Cardiac muscle cell (in vitro differentiated cells and primary cell): ENCODE data around the gene PIK3R2. TPM values are rescaled to one million over a fixed set of nuclear protein-coding genes. Genes with fewer than 3 reads are reported as not detected.

Experiments
- DNase-seq, 2 donors: peaks; one replicate each; pipeline versions ENCODE4 v3.0.0 to v3.0.0-alpha.2; 2010 to 2017; ENCODE audit warnings: low read depth in 1 of 2, low spot score in 1 of 2
- H3K27ac ChIP-seq: fragments of 200-600 bp; sonication (generic); 2 replicates; pipeline ENCODE4 v1.5.1; 2016
- H3K27me3 ChIP-seq: fragments of 200-600 bp; sonication (generic); 2 replicates; pipeline ENCODE4 v1.6.0; 2016; ENCODE audit warnings: control low read depth
- H3K36me3 ChIP-seq: fragments of 200-600 bp; sonication (generic); 2 replicates; pipeline ENCODE4 v1.5.1; 2016; ENCODE audit warnings: control low read depth
- H3K4me1 ChIP-seq: fragments of 200-600 bp; sonication (generic); 2 replicates; pipeline ENCODE4 v1.8.1; 2017; ENCODE audit warnings: low read depth, mild to moderate bottlenecking, mixed run types
- H3K4me3 ChIP-seq: fragments of 200-600 bp; sonication (generic); 2 replicates; pipeline ENCODE4 v1.5.1; 2016; ENCODE audit warnings: mild to moderate bottlenecking
- H3K9me3 ChIP-seq: fragments of 200-600 bp; sonication (generic); 2 replicates; pipeline ENCODE4 v1.5.1; 2017; ENCODE audit warnings: low read depth, mild to moderate bottlenecking, control low read depth
- CTCF ChIP-seq: IDR thresholded peaks from 2 replicates; pipeline ENCODE4 v1.5.1; 2012; ENCODE audit warnings: low read depth, mild to moderate bottlenecking, low read length
- polyA plus RNA-seq: library from polyadenylated mRNA; unstranded; fragments of >200 nt; fragmentation: Nextera tagmentation; extraction: Ambion mirVana; gene quantifications from 2 replicates; pipeline ENCODE4 v1.2.1, GENCODE V29; 2016
- total RNA-seq: library from RNA; depleted of rRNA; stranded (reverse); fragments of >200 nt; gene quantifications from 2 replicates; pipeline ENCODE4 v1.2.3, GENCODE V29; 2016

The PIK3R2 gene
- total and polyA plus RNA-seq, 2 experiments from 2014 or later, result 53.8 to 64.7 TPM

DNA sequence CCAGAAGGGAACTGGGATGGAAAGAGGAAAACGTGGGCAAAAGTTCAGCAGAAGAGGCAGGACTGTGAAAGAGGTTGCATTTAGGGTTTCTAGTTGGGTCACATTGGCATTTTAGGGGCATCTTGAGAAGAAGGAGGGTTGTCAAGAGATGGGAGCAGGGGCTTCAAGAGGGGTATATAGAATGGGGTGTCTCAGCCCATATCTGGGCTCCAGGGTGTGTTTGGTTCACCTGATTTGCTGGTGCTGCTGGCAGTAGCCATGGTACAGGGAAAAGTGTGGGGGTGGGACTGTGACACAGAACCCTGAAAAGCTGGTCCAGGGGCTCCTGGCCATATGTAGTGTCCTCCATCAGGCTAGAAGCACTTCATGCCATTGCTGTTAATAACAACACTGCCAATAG, 32.8 kb upstream of the PIK3R2 start:
- Histone ChIP-seq H3K36me3 (no peaks in the 10 kb centered on the region), H3K27ac (no peak overlapping the region), H3K4me3 (no peak overlapping the region), H3K27me3 (no peaks in the 10 kb centered on the region), H3K4me1 (no peaks in the 10 kb centered on the region), H3K9me3 (no peaks in the 10 kb centered on the region)
- no peak for TF ChIP-seq CTCF
- no peak for DNase-seq

DNA sequence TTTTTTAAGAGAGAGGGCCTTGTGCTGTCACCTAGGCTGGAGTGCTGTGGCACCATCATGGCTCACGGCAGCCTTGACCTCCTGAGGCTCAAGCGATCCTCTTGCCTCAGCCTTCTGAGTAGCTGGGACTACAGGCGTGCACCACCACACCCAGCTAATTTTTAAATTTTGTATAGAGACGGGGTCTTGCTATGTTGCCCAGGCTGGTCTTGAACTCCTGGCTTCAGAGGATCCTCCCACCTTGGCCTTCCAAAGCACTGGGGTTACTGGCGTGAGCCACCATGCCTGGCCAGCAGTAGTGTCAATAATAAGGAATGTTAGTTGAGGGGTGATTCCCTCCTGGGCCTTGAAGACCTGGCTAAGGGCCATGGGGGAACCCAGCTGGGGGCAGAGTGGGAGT, 31.8 kb upstream of the PIK3R2 start:
- Histone ChIP-seq H3K36me3 (no peaks in the 10 kb centered on the region), H3K4me1 (no peaks in the 10 kb centered on the region), H3K4me3 (no peak overlapping the region), H3K27me3 (no peaks in the 10 kb centered on the region), H3K9me3 (no peaks in the 10 kb centered on the region), H3K27ac (no peak overlapping the region)
- TF ChIP-seq CTCF, result no peak
- DNase-seq, result no peak

DNA sequence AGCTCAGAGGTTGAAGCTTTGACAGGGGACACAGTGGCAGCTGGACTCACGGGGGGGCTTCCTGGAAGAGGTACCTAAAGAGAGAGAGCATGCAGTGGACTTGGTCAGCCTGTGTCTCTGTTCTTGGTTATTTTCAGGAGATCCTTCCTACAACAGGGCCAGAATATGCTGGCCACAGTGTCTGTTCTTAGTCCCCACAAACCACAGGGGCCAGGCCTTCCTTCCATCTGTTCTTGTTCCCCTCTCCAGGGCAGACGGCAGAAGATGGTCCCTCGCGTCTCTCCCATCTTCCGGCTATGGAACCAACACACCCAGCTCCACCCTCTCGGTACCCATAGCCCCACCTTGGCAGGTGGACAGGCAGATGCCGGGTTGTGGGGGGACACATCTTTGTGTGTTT, 30.5 kb upstream of the PIK3R2 start:
- Histone ChIP-seq H3K9me3 (no peaks in the 10 kb centered on the region), H3K36me3 (no peaks in the 10 kb centered on the region), H3K27ac (no peak overlapping the region), H3K4me3 (no peak overlapping the region), H3K4me1 (no peaks in the 10 kb centered on the region), H3K27me3 (no peaks in the 10 kb centered on the region)
- TF ChIP-seq CTCF, result no peak
- DNase-seq, result no peak

DNA sequence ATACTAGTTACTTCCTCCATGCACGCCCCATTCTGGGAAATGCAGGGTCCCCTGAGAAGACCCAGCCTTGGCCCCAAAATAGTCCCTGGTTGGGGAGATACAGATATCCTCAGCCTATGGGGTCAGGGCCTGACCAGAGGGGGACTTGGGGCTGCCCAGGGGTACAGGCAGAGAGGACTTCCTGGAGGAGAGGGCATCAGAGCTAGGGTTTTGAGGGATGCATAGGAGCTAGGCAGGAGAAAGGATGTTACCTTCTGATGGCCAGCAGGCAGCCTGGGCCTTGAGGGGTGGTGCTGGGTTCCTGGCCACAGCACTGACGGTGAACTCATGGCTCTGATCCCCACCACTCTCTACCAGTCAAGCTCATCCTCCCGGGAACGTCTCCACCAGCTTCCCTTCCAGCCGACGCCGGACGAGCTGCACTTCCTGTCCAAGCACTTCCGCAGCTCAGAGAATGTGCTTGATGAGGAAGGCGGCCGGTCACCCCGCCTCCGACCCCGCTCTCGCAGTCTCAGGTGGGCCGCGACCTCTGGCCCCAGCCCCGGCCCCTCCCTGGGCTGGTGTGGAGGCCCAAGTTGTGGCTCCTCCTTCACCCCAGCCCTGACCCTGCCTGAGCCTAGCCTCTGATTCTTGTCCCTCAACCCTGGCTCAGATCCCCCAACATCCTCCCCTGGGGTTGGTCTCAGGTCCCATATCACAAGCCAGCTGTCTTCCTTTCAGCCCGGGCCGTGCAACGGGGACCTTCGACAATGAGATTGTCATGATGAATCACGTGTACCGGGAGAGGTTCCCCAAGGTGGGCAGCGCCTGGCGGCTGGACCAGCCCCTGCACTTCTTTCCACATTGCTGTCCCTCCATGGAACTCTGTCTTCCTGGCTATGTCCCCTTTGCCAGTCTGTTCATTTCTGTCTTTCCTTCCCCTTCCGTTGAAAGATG, 29.8 kb upstream of the PIK3R2 start:
- TF ChIP-seq CTCF, result no peak
- no peak for DNase-seq
- Histone ChIP-seq H3K4me3 (no peak overlapping the region), H3K27me3 (no peaks in the 10 kb centered on the region), H3K9me3 (no peaks in the 10 kb centered on the region), H3K27ac (no peak overlapping the region), H3K4me1 (no peaks in the 10 kb centered on the region), H3K36me3 (no peaks in the 10 kb centered on the region)

- H3K27me3 ChIP-seq, result no peaks in the 10 kb centered on the region
- TF ChIP-seq CTCF, result no peak
- H3K4me1 ChIP-seq, result no peaks in the 10 kb centered on the region
- DNase-seq, result no peak
- H3K9me3 ChIP-seq, result no peaks in the 10 kb centered on the region
- no peak overlapping the region for H3K4me3 ChIP-seq
- no peak overlapping the region for H3K27ac ChIP-seq
- H3K36me3 ChIP-seq, result no peaks in the 10 kb centered on the region
Observed at GRCh38 chr19:18123819-18124218, 29.1 kb upstream of the PIK3R2 start.
